CD4-positive, alpha-beta T cell treated with Interleukin-15 for 4 hours (primary cell): ENCODE results near the gene ATXN7L1.

Experiments used
- DNase-seq: peaks from one replicate; pipeline ENCODE4 v3.0.0-alpha.2; 2020; ENCODE audit warnings: low spot score

ATXN7L1 gene

GRCh38 chr7:105827151-105827875 lies 49.1 kb downstream of the ATXN7L1 start:
- no peak for DNase-seq

DNA sequence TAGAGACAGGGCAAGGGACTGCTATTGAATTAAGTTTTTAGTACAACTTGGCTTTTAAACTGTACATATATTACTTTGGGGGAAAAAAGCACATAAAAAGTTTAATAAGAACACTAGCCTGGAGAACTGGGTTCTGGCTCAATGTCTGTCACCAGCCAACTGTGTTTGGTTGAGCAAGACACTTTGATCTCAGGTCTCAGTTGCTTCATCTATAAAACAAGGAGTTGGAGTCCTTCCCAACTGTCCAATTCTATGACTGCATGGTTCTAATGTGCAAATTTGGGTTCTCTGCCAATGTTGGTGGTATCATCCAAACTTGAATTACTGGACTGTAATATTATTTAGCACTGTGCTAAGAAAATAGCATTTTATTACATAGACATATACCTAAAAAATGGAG lies 50.3 kb downstream of the ATXN7L1 start:
- DNase-seq: no peak

DNA sequence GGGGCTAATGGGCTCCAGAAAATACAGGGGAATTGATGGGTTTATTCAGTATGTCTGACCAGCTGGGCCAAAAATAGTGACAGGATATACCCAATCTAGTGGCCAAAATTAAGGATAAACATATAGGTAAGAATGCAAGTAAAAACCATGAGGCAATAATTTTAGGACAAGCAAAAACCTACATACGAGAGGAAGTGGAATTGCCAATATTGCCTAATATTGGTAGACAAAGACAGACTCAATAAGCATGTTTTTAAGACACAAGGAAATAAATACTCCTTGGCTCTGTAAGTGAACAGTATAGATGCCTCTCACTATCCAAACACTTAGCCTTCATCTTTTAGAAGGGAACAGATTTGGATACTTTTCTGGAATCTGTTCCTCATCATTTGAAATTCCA lies 51.0 kb downstream of the ATXN7L1 start:
- DNase-seq: no peak

- no peak for DNase-seq
Observed at GRCh38 chr7:105822806-105823205, 53.6 kb downstream of the ATXN7L1 start.

GRCh38 chr7:105821527-105821926 lies 54.9 kb downstream of the ATXN7L1 start:
- no peak for DNase-seq

- no peak for DNase-seq
Observed at GRCh38 chr7:105820363-105821066, 55.9 kb downstream of the ATXN7L1 start.

- no peak for DNase-seq
Observed at GRCh38 chr7:105819559-105819958, 56.8 kb downstream of the ATXN7L1 start.

DNA sequence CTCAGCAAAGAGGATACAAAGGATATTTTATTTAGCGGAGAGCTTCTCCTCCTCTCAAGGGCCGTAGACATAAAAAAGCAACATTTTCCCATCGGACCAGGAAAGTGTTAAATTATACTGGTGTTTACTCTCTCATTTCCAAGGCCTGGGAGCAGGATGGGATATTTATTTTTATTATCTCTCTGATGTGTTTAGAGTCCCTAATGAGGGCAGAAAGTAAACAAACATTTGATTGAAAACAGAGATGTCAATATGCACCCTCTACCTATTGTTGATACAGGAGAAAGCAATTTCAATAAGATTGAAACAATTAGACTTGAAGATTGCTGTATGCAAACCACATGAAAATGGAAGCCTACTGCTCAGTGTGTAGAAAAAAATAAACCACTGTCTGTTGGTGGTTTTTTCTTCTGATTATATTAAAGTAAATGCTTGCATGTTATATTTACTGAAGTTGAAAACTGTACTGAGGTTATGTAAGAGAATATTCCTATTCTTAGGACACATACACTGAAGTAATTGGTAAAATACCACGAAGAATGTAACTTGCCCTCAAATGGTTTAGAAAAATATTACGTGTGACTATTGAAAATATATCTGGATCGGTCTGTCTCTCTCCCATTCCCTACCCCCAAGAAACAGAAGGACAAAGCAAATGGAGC lies 59.3 kb downstream of the ATXN7L1 start:
- no peak for DNase-seq

GRCh38 chr7:105816266-105816843 lies 60.0 kb downstream of the ATXN7L1 start:
- DNase-seq: no peak

- no peak for DNase-seq
Observed at GRCh38 chr7:105815576-105815975, 60.8 kb downstream of the ATXN7L1 start.

DNA sequence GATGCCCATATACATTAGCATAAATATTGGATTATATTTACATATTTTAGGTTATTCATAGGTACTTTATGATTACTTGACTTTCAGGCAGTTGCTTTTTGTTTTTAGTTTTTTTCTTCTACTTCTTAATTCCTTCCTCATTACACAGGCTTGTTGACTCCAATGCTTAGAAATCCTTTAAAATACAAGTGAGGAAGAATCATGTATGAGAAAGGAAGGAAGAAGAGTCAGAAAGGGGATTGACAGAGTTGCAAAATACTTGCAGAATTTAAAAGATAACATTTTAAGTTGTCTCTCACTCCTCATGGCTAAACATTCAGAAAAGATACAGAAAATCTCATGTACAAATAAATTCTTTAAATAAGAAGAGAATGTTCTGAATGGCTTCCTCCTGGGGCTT lies 61.9 kb downstream of the ATXN7L1 start:
- DNase-seq: no peak

DNA sequence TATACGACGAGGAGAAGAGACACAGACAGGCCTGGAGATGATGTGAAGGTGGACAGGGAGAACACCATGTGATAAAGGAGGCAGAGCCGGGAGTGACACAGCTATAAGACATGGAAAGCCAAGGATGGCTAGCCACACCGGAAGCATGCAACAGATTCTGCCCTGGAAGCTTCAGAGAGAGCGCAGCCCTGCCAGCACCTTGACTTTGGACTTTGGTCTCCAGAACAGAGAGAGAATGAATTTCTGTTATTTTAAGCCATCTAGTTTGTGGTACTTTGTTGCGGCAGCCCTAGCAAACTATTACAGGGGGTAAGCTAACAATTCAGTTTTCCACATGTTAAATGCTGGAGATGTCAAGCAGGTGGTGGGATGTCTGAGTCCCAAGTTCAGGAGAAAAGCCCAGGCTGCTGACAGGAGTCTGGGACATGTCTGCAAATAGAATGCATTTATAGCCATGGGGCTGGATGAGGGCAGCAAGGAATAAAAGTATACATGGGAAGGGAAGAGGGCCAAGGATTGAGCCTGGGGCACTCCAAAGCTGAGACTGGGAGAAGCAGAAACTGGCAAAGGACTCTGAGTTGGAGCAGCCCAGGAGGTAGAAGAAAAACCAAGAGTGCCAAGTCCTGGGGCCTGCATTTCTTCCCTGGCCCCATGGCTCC lies 65.1 kb downstream of the ATXN7L1 start:
- no peak for DNase-seq

- DNase-seq: no peak
Observed at GRCh38 chr7:105810556-105810955, 65.8 kb downstream of the ATXN7L1 start.

DNA sequence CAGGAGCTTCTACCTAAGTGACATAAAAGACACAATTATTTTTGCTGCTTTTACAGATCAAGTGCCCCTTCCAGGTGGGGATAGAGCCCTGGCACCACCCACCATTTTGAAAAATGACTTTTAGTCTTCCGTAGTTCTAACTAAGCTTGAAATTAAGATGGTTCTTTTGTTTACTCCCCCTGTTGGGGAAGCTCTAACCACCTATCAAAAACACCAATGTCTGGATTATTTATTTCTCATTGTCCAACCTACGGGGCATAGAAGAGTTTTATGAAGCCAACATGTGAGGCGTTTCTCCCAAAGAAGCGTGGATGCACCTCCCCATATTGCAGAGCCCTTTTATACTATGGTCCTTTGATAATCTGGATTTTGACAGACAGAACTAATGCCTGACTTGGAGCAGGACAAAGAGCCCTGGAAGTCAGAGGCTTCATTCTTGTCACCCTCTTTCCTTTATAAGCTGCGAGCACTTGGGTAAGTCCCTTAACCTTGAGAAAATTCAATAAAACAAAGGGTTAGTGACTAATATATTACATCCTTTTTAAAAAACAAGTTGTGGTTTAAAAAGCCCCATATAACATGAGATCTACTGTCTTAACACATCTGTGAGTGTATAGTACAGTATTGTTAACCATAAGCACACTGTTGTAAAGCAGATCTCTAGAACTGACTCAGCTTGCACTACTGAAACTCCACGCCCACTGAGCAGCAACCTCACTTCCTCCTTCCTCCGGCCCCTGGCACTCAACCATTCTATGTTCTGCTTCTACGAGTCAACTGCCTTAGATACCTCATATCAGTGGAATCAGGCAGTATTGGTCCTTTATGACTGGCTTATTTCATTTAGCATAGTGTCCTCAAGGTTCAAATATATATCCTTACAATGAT lies 67.5 kb downstream of the ATXN7L1 start:
- DNase-seq: peak; percentile 84

GRCh38 chr7:105808209-105808608 lies 68.2 kb downstream of the ATXN7L1 start:
- no peak for DNase-seq

GRCh38 chr7:105807448-105807762 lies 69.0 kb downstream of the ATXN7L1 start:
- DNase-seq: no peak

- DNase-seq: peak; percentile 68
Observed at GRCh38 chr7:105806592-105807447, 69.6 kb downstream of the ATXN7L1 start.

DNA sequence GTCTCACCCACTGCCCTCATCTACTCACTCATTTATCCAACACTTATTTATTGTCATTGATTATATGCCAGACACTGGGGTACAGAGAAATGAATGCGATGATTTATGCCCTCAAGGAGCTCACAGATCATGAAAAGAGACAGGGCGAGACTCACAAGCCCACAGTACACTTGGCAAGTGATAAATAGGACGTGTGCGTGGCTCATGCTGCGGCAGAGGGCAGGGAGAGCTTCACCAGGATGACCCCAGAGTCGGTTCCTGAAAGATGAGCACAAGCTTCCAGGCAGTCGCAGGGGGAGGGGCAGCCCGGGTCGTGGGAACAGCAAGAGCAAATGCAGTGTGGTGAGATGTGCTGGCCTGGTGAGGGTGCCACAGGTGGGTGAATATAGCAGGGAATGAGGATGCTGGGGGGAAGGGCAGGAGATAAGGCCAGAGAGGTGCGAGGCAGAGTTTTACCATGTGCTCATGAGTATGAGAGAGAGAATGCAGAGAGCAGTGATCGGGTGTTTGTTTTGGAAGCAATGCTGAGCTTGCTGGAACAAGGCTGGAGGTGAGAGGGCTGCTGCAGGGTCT lies 70.9 kb downstream of the ATXN7L1 start:
- DNase-seq: no peak

- DNase-seq: no peak
Observed at GRCh38 chr7:105803429-105803736, 73.0 kb downstream of the ATXN7L1 start.
